Osteoblast (primary cell): ENCODE measurements around the gene HAUS5. TPM values are rescaled to one million over a fixed set of nuclear protein-coding genes. Genes with fewer than 3 reads are reported as not detected.
"Not testable (repeated sequence)": the region's sequence is repeated elsewhere in the genome, so short reads cannot be mapped to it uniquely, and the experiment has no call there.

Source experiments
- DNase-seq: peaks from one replicate; pipeline ENCODE4 v3.0.0; 2011; ENCODE audit warnings: low spot score, mixed read lengths; ENCODE audit not compliant: insufficient read length; ENCODE audit errors: missing footprints
- H2AFZ ChIP-seq: 2 replicates; pipeline ENCODE4 v1.6.0; 2011; ENCODE audit warnings: mild to moderate bottlenecking, low read length
- H3K27ac ChIP-seq: 2 replicates; pipeline ENCODE4 v1.5.1; 2011; ENCODE audit warnings: mild to moderate bottlenecking, low read depth, low read length, moderate library complexity
- H3K27me3 ChIP-seq: 2 replicates; pipeline ENCODE4 v1.6.0; 2012; ENCODE audit warnings: mild to moderate bottlenecking, control low read depth, inconsistent platforms, low read length, moderate library complexity; ENCODE audit not compliant: insufficient read depth
- H3K36me3 ChIP-seq: 2 replicates; pipeline ENCODE4 v1.5.1; 2011; ENCODE audit warnings: mild to moderate bottlenecking, low read length, control low read depth, moderate library complexity; ENCODE audit not compliant: insufficient read depth
- H3K4me1 ChIP-seq: 2 replicates; pipeline ENCODE4 v1.5.1; 2011; ENCODE audit warnings: mild to moderate bottlenecking, low read length, control low read depth, moderate library complexity; ENCODE audit not compliant: insufficient read depth
- H3K4me2 ChIP-seq: 2 replicates; pipeline ENCODE4 v1.6.0; 2011; ENCODE audit warnings: mild to moderate bottlenecking, low read length; ENCODE audit not compliant: insufficient read depth
- H3K4me3 ChIP-seq: fragments of 200-600 bp; sonication (generic); 3 replicates; pipeline ENCODE4 v1.5.1; 2012; ENCODE audit warnings: mild to moderate bottlenecking, low read length, inconsistent platforms; ENCODE audit not compliant: insufficient read depth
- H3K79me2 ChIP-seq: 2 replicates; pipeline ENCODE4 v1.6.0; 2012; ENCODE audit warnings: mild to moderate bottlenecking, low read length, control low read depth, inconsistent platforms; ENCODE audit not compliant: insufficient read depth
- H3K9me3 ChIP-seq: 2 replicates; pipeline ENCODE4 v1.5.1; 2011; ENCODE audit warnings: low read depth, low read length, control low read depth
- H4K20me1 ChIP-seq: 2 replicates; pipeline ENCODE4 v1.6.0; 2012; ENCODE audit warnings: mild to moderate bottlenecking, low read length, control low read depth; ENCODE audit not compliant: insufficient read depth
- CTCF ChIP-seq: IDR thresholded peaks from 2 replicates; pipeline ENCODE4 v1.5.1; 2011; ENCODE audit warnings: mild to moderate bottlenecking, low read depth, low read length, moderate library complexity; ENCODE audit errors: extremely low read depth
- total RNA-seq: library from RNA; depleted of rRNA; stranded (reverse); fragments of >200 nt; gene quantifications from 2 replicates; pipeline ENCODE4 v1.2.3, GENCODE V29; 2012

Gene HAUS5
- total RNA-seq, 1 donor, result 4.7 TPM

- TF ChIP-seq CTCF, result no peak
Measured at GRCh38 chr19:35595928-35596327, 16.6 kb upstream of the HAUS5 start.

GRCh38 chr19:35596366-35596999 is 16.1 kb upstream of the HAUS5 start:
- Histone ChIP-seq H3K4me1 (peaks cover 4% of the 10 kb centered on the region), H3K27ac (no peak overlapping the region), H3K4me3 (no peak overlapping the region), H3K4me2 (no peak overlapping the region), H3K36me3 (no peaks in the 10 kb centered on the region), H3K27me3 (no peaks in the 10 kb centered on the region), H3K9me3 (no peaks in the 10 kb centered on the region), H3K79me2 (no peaks in the 10 kb centered on the region), H4K20me1 (no peaks in the 10 kb centered on the region), H2AFZ (no peak overlapping the region)
- no peak for DNase-seq
- TF ChIP-seq CTCF, result no peak

More at GRCh38 chr19:35595928-35596327, 16.6 kb upstream of the HAUS5 start:
- no peak overlapping the region for H3K4me3 ChIP-seq
- no peaks in the 10 kb centered on the region for H3K36me3 ChIP-seq
- H3K79me2 ChIP-seq, result no peaks in the 10 kb centered on the region
- no peak overlapping the region for H3K27ac ChIP-seq
- H2AFZ ChIP-seq, result no peak overlapping the region
- no peak overlapping the region for H3K4me2 ChIP-seq
- DNase-seq, result no peak
- peaks cover 4% of the 10 kb centered on the region for H3K4me1 ChIP-seq
- no peaks in the 10 kb centered on the region for H3K27me3 ChIP-seq
- no peaks in the 10 kb centered on the region for H3K9me3 ChIP-seq
- H4K20me1 ChIP-seq, result no peaks in the 10 kb centered on the region

- Histone ChIP-seq H3K27ac (no peak overlapping the region), H3K4me3 (no peak overlapping the region), H3K27me3 (no peaks in the 10 kb centered on the region), H2AFZ (no peak overlapping the region), H4K20me1 (no peaks in the 10 kb centered on the region), H3K9me3 (no peaks in the 10 kb centered on the region), H3K79me2 (no peaks in the 10 kb centered on the region), H3K36me3 (no peaks in the 10 kb centered on the region), H3K4me1 (peaks cover 4% of the 10 kb centered on the region), H3K4me2 (no peak overlapping the region)
- TF ChIP-seq CTCF, result no peak
- no peak for DNase-seq
Measured at GRCh38 chr19:35601971-35602370, 10.6 kb upstream of the HAUS5 start.

GRCh38 chr19:35604436-35604835 is 8.1 kb upstream of the HAUS5 start:
- H4K20me1 ChIP-seq, DNase-seq, H3K9me3 ChIP-seq, H3K4me3 ChIP-seq, H3K36me3 ChIP-seq, H3K4me1 ChIP-seq, H3K4me2 ChIP-seq, H3K27me3 ChIP-seq, H3K27ac ChIP-seq, H2AFZ ChIP-seq, H3K79me2 ChIP-seq: not testable (repeated sequence)

- H3K27ac ChIP-seq, H3K4me1 ChIP-seq, DNase-seq, H3K9me3 ChIP-seq, H3K79me2 ChIP-seq, H3K27me3 ChIP-seq, H2AFZ ChIP-seq, H3K4me2 ChIP-seq, H3K4me3 ChIP-seq, H3K36me3 ChIP-seq, H4K20me1 ChIP-seq: not testable (repeated sequence)
Measured at GRCh38 chr19:35607170-35607569, 5.4 kb upstream of the HAUS5 start.
